K562 (cell line): ENCODE results near the gene ACTR5. TPM values are rescaled to one million over a fixed set of nuclear protein-coding genes. Genes with fewer than 3 reads are reported as not detected.

Experiments
- ATAC-seq: fragments of 200-7000 bp; cut with Tn5 transposase; 3 replicates; pipeline ENCODE4 v1.9.1; 2020; ENCODE audit warnings: moderate library complexity
- BruUV-seq: library from RNA; stranded (reverse); fragments of 400-500 nt; replicated peaks from 2 replicates; lab custom pipeline; 2021; lab: Mats Ljungman, UMichigan
- CTCF ChIA-PET: fragments of 300-600 bp; formaldehyde crosslinking; extraction: SDS; loops from one replicate; lab custom pipeline; 2021; ENCODE audit warnings: low intra/inter-chr PET ratio; lab: Yijun Ruan, JAX
- POLR2A ChIA-PET: fragments of 300-600, 350-650 bp; sonication (Branson Sonifier 250); formaldehyde crosslinking; extraction: SDS; loops from one replicate; lab custom pipeline; 2021; ENCODE audit warnings: antibody characterized with exemption, inconsistent platforms; lab: Yijun Ruan, JAX
- DNase-seq, 4 experiments: peaks; one replicate each; pipeline versions ENCODE4 v3.0.0 to v3.0.0-alpha.2; 2011 to 2018; ENCODE audit warnings: low spot score in 3 of 4, mixed read lengths in 3 of 4; ENCODE audit errors: extremely low read depth in 1 of 4
- FAIRE-seq: peaks from 2 replicates; lab custom pipeline; 2011; peaks lifted over from hg19 to GRCh38; lab: Jason Lieb, UNC
- H2AFZ ChIP-seq: 2 replicates; pipeline ENCODE4 v1.6.0; 2011; ENCODE audit warnings: low read depth, low read length, control low read depth, inconsistent platforms
- H3K27ac ChIP-seq: fragments of 200-600 bp; 3 replicates; pipeline ENCODE4 v1.8.0; 2011; ENCODE audit warnings: low read depth, mild to moderate bottlenecking, control low read depth, inconsistent platforms, low read length, moderate library complexity, mixed read lengths; ENCODE audit errors: extremely low read depth
- H3K27me3 ChIP-seq, 2 experiments: fragments of 300-600 bp in 1 of 2; 2 replicates in 1 of 2; 3 replicates in 1 of 2; pipeline versions ENCODE4 v1.6.0 to v1.8.0; 2011; ENCODE audit warnings: inconsistent platforms in 2 of 2, low read length in 2 of 2, mild to moderate bottlenecking in 1 of 2, mixed read lengths in 1 of 2, moderate library complexity in 1 of 2; ENCODE audit not compliant: control insufficient read depth in 2 of 2, insufficient read depth in 2 of 2
- H3K36me3 ChIP-seq: fragments of 300-600 bp; 3 replicates; pipeline ENCODE4 v1.8.0; 2011; ENCODE audit warnings: mild to moderate bottlenecking, low read length, inconsistent platforms; ENCODE audit not compliant: control insufficient read depth, insufficient read depth
- H3K4me1 ChIP-seq, 2 experiments: fragments of 200-600 bp in 1 of 2; replicated peaks in 1 of 2; 2 replicates in 1 of 2; 3 replicates in 1 of 2; pipeline versions ENCODE4 v1.5.1 to v1.8.0; 2011; ENCODE audit warnings: inconsistent platforms in 2 of 2, low read length in 2 of 2, mild to moderate bottlenecking in 1 of 2, mixed read lengths in 1 of 2, moderate library complexity in 1 of 2; ENCODE audit not compliant: control insufficient read depth in 2 of 2, insufficient read depth in 2 of 2
- H3K4me2 ChIP-seq: 2 replicates; pipeline ENCODE4 v1.6.1; 2011; ENCODE audit warnings: low read length, control low read depth, inconsistent platforms, mixed read lengths; ENCODE audit not compliant: insufficient read depth
- H3K4me3 ChIP-seq: fragments of 200-600 bp; sonication (generic), shearing (Covaris generic); 2 replicates; pipeline ENCODE4 v1.5.1; 2016; ENCODE audit warnings: control low read depth, inconsistent platforms
- H3K79me2 ChIP-seq: fragments of 200-600 bp; 3 replicates; pipeline ENCODE4 v1.8.0; 2011; ENCODE audit warnings: low read length, inconsistent platforms; ENCODE audit not compliant: control insufficient read depth, insufficient read depth
- H3K9ac ChIP-seq, 2 experiments: 2 replicates each; pipeline versions ENCODE4 v1.6.0 to v1.6.1; 2011; ENCODE audit warnings: low read depth in 2 of 2, low read length in 2 of 2, control low read depth in 1 of 2, inconsistent platforms in 1 of 2, mild to moderate bottlenecking in 1 of 2, mixed read lengths in 1 of 2; ENCODE audit not compliant: insufficient read depth in 1 of 2
- H3K9me1 ChIP-seq: one replicate; pipeline ENCODE4 v1.6.0; 2011; ENCODE audit warnings: inconsistent platforms, mild to moderate bottlenecking, low read length, moderate library complexity; ENCODE audit not compliant: control insufficient read depth, insufficient read depth
- H3K9me3 ChIP-seq: replicated peaks from 2 replicates; pipeline ENCODE4 v1.5.1; 2011; ENCODE audit warnings: low read depth, low read length, inconsistent platforms; ENCODE audit not compliant: control insufficient read depth, insufficient read depth
- H4K20me1 ChIP-seq: replicated peaks from 2 replicates; pipeline ENCODE4 v1.6.1; 2011; ENCODE audit warnings: low read length, inconsistent platforms, mixed read lengths; ENCODE audit not compliant: control insufficient read depth, insufficient read depth
- CCAR2 ChIP-seq: fragments of 200-400 bp; formaldehyde crosslinking; IDR thresholded peaks from 2 replicates; pipeline ENCODE4 v1.6.1; 2017; ENCODE audit warnings: mild to moderate bottlenecking, low read depth, low read length
- EP300 ChIP-seq: IDR thresholded peaks from 2 replicates; pipeline ENCODE4 v1.6.1; 2012; ENCODE audit warnings: low read length, improper control_type of control experiment
- KAT2B ChIP-seq: IDR thresholded peaks from one replicate; pipeline ENCODE4 v1.6.1; 2012; ENCODE audit warnings: low read depth, mild to moderate bottlenecking, control low read depth, inconsistent platforms, low read length, moderate library complexity
- KAT7 ChIP-seq: sonication (generic); formaldehyde crosslinking; IDR thresholded peaks from 2 replicates; pipeline ENCODE4 v1.8.0; 2022; ENCODE audit warnings: missing genetic modification reagents, mild to moderate bottlenecking, borderline replicate concordance
- RBFOX2 ChIP-seq: fragments of 200-400 bp; formaldehyde crosslinking; IDR thresholded peaks from 2 replicates; pipeline ENCODE4 v1.6.1; 2017; ENCODE audit warnings: low read depth, mild to moderate bottlenecking, low read length, moderate library complexity
- RFX5 ChIP-seq: IDR thresholded peaks from 2 replicates; pipeline ENCODE4 v1.6.1; 2011; ENCODE audit warnings: low read depth, mild to moderate bottlenecking, improper control_type of control experiment, low read length
- TBL1XR1 ChIP-seq, 2 experiments: IDR thresholded peaks; 2 replicates each; pipeline ENCODE4 v1.6.1; 2012; ENCODE audit warnings: improper control_type of control experiment in 2 of 2, low read length in 2 of 2, mild to moderate bottlenecking in 1 of 2
- U2AF2 ChIP-seq: fragments of 200-400 bp; formaldehyde crosslinking; optimal IDR thresholded peaks from 2 replicates; pipeline ENCODE3; 2017; ENCODE audit warnings: low read depth, mild to moderate bottlenecking, low read length
- ZNF707 ChIP-seq: fragments of 250-450 bp; sonication (Bioruptor Pico); conservative IDR thresholded peaks from 2 replicates; pipeline ENCODE4 v1.8.0; 2022; ENCODE audit warnings: inconsistent platforms, mild to moderate bottlenecking, moderate library complexity
- WGBS: fragments of 100-300 bp; shearing (Covaris generic); methylation state at CpG from one replicate; pipeline ENCODE4 v1.1.6; 2016; ENCODE audit warnings: low coverage, mixed read lengths; ENCODE audit not compliant: insufficient coverage; ENCODE audit errors: missing lambda C conversion rate; 5-methylcytosine and 5-hydroxymethylcytosine counted together
- in situ Hi-C: fragments of 300-500 bp; cut with MboI; formaldehyde crosslinking; loops from 4 replicates; pipeline ENCODE4 v1.15.0; 2018; ENCODE audit warnings: inconsistent platforms, mixed read lengths
- intact Hi-C: fragments of 100-400 bp; cut with micrococcal nuclease; formaldehyde crosslinking; loops from 2 replicates; pipeline ENCODE4 v1.14.2; 2022
- polyA plus RNA-seq, 8 experiments: library from polyadenylated mRNA; depleted of rRNA in 4 of 8; stranded (reverse) in 5 of 8; unstranded in 3 of 8; fragments of >200 nt; fragmentation: Nextera tagmentation in 2 of 8; fragmentation: Illumina TruSeq in 1 of 8; extraction: Ambion mirVana in 2 of 8; extraction: Trizol in 1 of 8; gene quantifications; 2 replicates each; pipeline versions ENCODE4 v1.2.1 to v1.2.3, GENCODE V29; 2011 to 2014; ENCODE audit warnings: inconsistent platforms in 1 of 8, missing spikeins in 1 of 8
- total RNA-seq, 7 experiments: library from RNA; depleted of rRNA in 6 of 7; stranded (reverse); fragments of >200 nt in 6 of 7; fragmentation: Illumina TruSeq in 2 of 7; extraction: Trizol in 2 of 7; gene quantifications; 2 replicates each; pipeline versions ENCODE4 v1.2.1 to v1.2.3, GENCODE V29; 2011 to 2021; ENCODE audit warnings: low replicate concordance in 1 of 7
- TF ChIP-seq, protein P1 (sequence below), 2 experiments: fragments of 450-650 bp in 1 of 2; sonication (generic) in 1 of 2; formaldehyde crosslinking; conservative IDR thresholded peaks; 2 replicates each; pipeline versions ENCODE4 v1.4.0 to v1.8.1; 2020 to 2022; ENCODE audit warnings: mild to moderate bottlenecking in 1 of 2, missing genetic modification reagents in 1 of 2
- TF ChIP-seq, protein P2 (sequence below): IDR thresholded peaks from 2 replicates; pipeline ENCODE4 v1.6.1; 2012; ENCODE audit warnings: low read depth, low read length, improper control_type of control experiment, borderline replicate concordance
- TF ChIP-seq, protein P3 (sequence below): sonication (generic); formaldehyde crosslinking; IDR thresholded peaks from 2 replicates; pipeline ENCODE4 v1.8.0; 2022; ENCODE audit warnings: missing genetic modification reagents, mild to moderate bottlenecking, moderate library complexity, borderline replicate concordance
- TF ChIP-seq, protein P4 (sequence below): IDR thresholded peaks from 2 replicates; pipeline ENCODE4 v1.6.1; 2016; ENCODE audit warnings: missing genetic modification characterization, missing compliant biosample characterization

The ACTR5 gene
- total and polyA plus RNA-seq, 9 of the 15 experiments (the other 6 are each of a cell fraction or from before 2014, with no cell fraction given): 0.93 to 18.8 (median 12.9) TPM

DNA sequence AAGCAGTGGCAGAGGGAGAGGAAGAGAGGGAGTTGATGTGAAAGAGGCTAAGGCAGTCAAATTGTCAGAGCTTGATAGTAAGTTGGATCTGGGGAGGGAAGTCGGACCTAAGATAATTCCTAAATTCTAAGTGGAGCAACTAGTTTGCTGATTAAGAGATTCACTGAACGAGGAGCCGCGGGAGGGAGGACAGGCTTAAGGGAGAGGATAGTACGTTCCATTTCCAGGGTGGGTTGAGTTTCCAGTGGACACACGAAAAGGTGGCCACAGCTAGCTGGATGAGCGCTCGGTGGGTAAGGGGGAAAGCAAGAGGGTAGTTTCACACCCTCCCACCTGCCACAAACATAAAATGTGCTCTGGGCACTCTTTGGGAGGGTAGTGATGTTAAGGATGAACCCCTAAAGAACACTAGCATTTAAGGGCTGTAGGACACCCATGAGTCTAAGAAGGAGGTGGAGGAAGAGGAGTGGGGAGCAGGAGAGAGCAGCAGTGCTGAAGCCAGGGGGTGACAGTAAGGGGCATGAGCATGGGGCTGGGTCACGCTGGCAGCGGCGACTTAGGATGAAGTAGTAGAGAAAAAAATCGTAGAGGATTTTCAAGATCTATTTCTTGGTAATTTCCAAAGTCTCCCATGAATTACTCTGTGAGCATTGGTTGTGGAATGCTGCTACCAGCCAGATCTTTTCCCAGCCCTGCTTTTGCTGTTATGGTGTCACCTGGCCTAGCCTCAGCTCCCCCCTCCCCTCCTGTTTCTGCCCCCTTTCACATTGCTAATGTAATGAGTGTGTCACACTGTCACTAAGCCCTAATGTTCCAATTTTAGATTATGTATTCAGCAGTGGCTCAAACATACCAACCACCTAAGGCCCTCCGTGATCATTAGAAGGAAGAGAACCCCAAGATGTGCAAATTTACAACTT is 21.4 kb downstream of the ACTR5 start:
- DNase-seq (no peak), FAIRE-seq (no peak), ATAC-seq (no peak)
- in situ Hi-C loops: no loop called here
- H3K79me2 ChIP-seq: no peaks in the 10 kb centered on the region
- no peak overlapping the region for H2AFZ ChIP-seq
- no peak overlapping the region for H3K27ac ChIP-seq
- H3K9me1 ChIP-seq: peaks cover 4% of the 10 kb centered on the region
- no peak for TF ChIP-seq EP300
- TF ChIP-seq RFX5: no peak
- TF ChIP-seq, protein P1, sequence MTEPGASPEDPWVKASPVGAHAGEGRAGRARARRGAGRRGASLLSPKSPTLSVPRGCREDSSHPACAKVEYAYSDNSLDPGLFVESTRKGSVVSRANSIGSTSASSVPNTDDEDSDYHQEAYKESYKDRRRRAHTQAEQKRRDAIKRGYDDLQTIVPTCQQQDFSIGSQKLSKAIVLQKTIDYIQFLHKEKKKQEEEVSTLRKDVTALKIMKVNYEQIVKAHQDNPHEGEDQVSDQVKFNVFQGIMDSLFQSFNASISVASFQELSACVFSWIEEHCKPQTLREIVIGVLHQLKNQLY (CRISPR knock-in tag; conservative IDR thresholded peaks at IDR 0.05): no peak
- TF ChIP-seq, protein P2, sequence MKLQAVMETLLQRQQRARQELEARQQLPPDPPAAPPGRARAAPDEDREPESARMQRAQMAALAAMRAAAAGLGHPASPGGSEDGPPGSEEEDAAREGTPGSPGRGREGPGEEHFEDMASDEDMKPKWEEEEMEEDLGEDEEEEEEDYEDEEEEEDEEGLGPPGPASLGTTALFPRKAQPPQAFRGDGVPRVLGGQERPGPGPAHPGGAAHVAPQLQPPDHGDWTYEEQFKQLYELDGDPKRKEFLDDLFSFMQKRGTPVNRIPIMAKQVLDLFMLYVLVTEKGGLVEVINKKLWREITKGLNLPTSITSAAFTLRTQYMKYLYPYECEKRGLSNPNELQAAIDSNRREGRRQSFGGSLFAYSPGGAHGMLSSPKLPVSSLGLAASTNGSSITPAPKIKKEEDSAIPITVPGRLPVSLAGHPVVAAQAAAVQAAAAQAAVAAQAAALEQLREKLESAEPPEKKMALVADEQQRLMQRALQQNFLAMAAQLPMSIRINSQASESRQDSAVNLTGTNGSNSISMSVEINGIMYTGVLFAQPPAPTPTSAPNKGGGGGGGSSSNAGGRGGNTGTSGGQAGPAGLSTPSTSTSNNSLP: no peak
- no peak for TF ChIP-seq CCAR2
- no peak for TF ChIP-seq RBFOX2
- TF ChIP-seq KAT2B: no peak
- no peak for TF ChIP-seq KAT7 (CRISPR knock-in tag)
- TF ChIP-seq, protein P3, sequence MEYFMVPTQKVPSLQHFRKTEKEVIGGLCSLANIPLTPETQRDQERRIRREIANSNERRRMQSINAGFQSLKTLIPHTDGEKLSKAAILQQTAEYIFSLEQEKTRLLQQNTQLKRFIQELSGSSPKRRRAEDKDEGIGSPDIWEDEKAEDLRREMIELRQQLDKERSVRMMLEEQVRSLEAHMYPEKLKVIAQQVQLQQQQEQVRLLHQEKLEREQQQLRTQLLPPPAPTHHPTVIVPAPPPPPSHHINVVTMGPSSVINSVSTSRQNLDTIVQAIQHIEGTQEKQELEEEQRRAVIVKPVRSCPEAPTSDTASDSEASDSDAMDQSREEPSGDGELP (CRISPR knock-in tag): no peak
- TF ChIP-seq TBL1XR1 (IDR thresholded peaks at IDR 0.05; ENCODE audit: low read length in 2 of 2): no peak
- no peak for TF ChIP-seq ZNF707 (CRISPR knock-in tag)
- TF ChIP-seq U2AF2: no peak
- TF ChIP-seq, protein P4, sequence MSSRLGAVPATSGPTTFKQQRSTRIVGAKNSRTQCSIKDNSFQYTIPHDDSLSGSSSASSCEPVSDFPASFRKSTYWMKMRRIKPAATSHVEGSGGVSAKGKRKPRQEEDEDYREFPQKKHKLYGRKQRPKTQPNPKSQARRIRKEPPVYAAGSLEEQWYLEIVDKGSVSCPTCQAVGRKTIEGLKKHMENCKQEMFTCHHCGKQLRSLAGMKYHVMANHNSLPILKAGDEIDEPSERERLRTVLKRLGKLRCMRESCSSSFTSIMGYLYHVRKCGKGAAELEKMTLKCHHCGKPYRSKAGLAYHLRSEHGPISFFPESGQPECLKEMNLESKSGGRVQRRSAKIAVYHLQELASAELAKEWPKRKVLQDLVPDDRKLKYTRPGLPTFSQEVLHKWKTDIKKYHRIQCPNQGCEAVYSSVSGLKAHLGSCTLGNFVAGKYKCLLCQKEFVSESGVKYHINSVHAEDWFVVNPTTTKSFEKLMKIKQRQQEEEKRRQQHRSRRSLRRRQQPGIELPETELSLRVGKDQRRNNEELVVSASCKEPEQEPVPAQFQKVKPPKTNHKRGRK: no peak
- TF ChIP-seq, all 486 proteins: peak for 0
- BruUV-seq: no TSS peak
- no peak overlapping the region; a peak in 1 of 4 replicates for H3K9ac ChIP-seq
- no peak overlapping the region for H3K4me2 ChIP-seq
- H4K20me1 ChIP-seq: no peaks in the 10 kb centered on the region
- 88% methylated on average over 13 of the region's 13 CpGs for WGBS
- H3K9me3 ChIP-seq: no peaks in the 10 kb centered on the region
- POLR2A ChIA-PET: interaction anchor here (0.6 kb wide), 1 partner anchor 77 kb away, joined by 3 read pairs; no protein-coding TSS in a partner anchor
- no peaks in the 10 kb centered on the region for H3K27me3 ChIP-seq
- intact Hi-C loops: no loop called here
- peaks cover 70% of the 10 kb centered on the region; the same call in 2 of the 3 replicates for H3K36me3 ChIP-seq
- no peaks in the 10 kb centered on the region for H3K4me1 ChIP-seq
- CTCF ChIA-PET: no interaction called here
- H3K4me3 ChIP-seq: no peak overlapping the region
